Prostate gland (tissue), 2 donors: ENCODE data around the gene FNBP1.

Experiments
- CTCF ChIP-seq, 4 experiments: fragments of 200-600 bp in 2 of 4; fragments of 450-650 bp in 2 of 4; sonication (generic) in 2 of 4; IDR thresholded peaks; 1 replicate in 3 of 4; 2 replicates in 1 of 4; pipeline ENCODE4 v1.5.1; 2016 to 2019; ENCODE audit warnings: antibody characterized with exemption in 4 of 4, mild to moderate bottlenecking in 2 of 4, moderate library complexity in 2 of 4
- POLR2A ChIP-seq: fragments of 450-650 bp; IDR thresholded peaks from one replicate; pipeline ENCODE4 v1.6.1; 2016; ENCODE audit warnings: antibody characterized with exemption, mild to moderate bottlenecking

- TF ChIP-seq POLR2A = no peak
- TF ChIP-seq CTCF (IDR thresholded peaks at IDR 0.05) = no peak
Measured at GRCh38 chr9:129900263-129901027, 142.5 kb downstream of the FNBP1 start.
